ENCODE measurements around the gene FES. TPM values are rescaled to one million over a fixed set of nuclear protein-coding genes. Genes with fewer than 3 reads are reported as not detected.

The FES gene
- total and polyA plus RNA-seq, 2 of the 13 experiments (the other 11 are each of a cell fraction or from before 2014, with no cell fraction given): 4.0 to 9.5 TPM

DNA sequence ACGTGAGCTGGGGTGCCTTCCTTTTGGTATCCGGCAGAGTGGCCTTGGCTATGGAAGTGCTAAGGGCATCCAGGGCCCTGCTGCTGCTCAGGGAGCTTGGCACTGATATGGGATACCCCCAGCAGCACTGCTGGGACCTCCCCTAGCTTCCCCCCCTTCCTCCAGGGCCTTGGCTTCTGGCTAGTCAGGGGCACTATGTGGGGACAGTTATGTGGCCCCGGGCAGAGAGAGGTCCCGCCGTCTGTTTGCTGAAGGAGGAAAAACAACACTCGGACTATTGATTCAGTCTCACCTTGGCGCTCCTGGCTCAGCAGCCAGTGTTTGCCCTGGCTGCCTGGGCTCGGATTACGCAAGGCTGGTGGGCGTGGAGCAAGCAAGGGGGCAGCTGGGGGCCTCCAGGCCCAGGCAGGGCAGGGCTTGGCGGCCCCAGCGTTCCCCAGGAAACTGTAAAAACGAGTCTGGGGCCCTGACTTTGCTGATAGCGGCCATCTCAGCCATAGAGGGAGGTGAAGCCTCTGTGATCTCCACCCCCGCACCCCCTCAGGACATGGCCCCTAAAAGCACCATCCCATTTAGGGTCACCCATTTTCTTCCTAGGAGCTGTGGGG is 10.2 kb upstream of the FES start (continued):
- TF ChIP-seq, protein P1, sequence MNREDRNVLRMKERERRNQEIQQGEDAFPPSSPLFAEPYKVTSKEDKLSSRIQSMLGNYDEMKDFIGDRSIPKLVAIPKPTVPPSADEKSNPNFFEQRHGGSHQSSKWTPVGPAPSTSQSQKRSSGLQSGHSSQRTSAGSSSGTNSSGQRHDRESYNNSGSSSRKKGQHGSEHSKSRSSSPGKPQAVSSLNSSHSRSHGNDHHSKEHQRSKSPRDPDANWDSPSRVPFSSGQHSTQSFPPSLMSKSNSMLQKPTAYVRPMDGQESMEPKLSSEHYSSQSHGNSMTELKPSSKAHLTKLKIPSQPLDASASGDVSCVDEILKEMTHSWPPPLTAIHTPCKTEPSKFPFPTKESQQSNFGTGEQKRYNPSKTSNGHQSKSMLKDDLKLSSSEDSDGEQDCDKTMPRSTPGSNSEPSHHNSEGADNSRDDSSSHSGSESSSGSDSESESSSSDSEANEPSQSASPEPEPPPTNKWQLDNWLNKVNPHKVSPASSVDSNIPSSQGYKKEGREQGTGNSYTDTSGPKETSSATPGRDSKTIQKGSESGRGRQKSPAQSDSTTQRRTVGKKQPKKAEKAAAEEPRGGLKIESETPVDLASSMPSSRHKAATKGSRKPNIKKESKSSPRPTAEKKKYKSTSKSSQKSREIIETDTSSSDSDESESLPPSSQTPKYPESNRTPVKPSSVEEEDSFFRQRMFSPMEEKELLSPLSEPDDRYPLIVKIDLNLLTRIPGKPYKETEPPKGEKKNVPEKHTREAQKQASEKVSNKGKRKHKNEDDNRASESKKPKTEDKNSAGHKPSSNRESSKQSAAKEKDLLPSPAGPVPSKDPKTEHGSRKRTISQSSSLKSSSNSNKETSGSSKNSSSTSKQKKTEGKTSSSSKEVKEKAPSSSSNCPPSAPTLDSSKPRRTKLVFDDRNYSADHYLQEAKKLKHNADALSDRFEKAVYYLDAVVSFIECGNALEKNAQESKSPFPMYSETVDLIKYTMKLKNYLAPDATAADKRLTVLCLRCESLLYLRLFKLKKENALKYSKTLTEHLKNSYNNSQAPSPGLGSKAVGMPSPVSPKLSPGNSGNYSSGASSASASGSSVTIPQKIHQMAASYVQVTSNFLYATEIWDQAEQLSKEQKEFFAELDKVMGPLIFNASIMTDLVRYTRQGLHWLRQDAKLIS (CRISPR knock-in tag; IDR thresholded peaks at IDR 0.05): no peak
- TF ChIP-seq, protein P2, sequence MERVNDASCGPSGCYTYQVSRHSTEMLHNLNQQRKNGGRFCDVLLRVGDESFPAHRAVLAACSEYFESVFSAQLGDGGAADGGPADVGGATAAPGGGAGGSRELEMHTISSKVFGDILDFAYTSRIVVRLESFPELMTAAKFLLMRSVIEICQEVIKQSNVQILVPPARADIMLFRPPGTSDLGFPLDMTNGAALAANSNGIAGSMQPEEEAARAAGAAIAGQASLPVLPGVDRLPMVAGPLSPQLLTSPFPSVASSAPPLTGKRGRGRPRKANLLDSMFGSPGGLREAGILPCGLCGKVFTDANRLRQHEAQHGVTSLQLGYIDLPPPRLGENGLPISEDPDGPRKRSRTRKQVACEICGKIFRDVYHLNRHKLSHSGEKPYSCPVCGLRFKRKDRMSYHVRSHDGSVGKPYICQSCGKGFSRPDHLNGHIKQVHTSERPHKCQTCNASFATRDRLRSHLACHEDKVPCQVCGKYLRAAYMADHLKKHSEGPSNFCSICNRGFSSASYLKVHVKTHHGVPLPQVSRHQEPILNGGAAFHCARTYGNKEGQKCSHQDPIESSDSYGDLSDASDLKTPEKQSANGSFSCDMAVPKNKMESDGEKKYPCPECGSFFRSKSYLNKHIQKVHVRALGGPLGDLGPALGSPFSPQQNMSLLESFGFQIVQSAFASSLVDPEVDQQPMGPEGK (CRISPR knock-in tag; IDR thresholded peaks at IDR 0.05): peak; percentile 100
- TF ChIP-seq AKAP8 (CRISPR knock-in tag; IDR thresholded peaks at IDR 0.05): peak; percentile 93
- TF ChIP-seq SP4 (CRISPR knock-in tag; IDR thresholded peaks at IDR 0.05): peak; percentile 89
- TF ChIP-seq ZFP36L2 (CRISPR knock-in tag; IDR thresholded peaks at IDR 0.05): 0 out of 2 replicates have a peak, but pooled peaks have one; percentile 63
- no peak for TF ChIP-seq U2AF2 (IDR thresholded peaks at IDR 0.05; ENCODE audit: low read depth, low read length)
- TF ChIP-seq, protein P3, sequence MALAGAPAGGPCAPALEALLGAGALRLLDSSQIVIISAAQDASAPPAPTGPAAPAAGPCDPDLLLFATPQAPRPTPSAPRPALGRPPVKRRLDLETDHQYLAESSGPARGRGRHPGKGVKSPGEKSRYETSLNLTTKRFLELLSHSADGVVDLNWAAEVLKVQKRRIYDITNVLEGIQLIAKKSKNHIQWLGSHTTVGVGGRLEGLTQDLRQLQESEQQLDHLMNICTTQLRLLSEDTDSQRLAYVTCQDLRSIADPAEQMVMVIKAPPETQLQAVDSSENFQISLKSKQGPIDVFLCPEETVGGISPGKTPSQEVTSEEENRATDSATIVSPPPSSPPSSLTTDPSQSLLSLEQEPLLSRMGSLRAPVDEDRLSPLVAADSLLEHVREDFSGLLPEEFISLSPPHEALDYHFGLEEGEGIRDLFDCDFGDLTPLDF (CRISPR knock-in tag; IDR thresholded peaks at IDR 0.05): peak; percentile 47; the same call in 1 of the 2 replicates
- TF ChIP-seq LCORL (IDR thresholded peaks at IDR 0.05): no peak
- peak; percentile 99 for TF ChIP-seq LCORL (CRISPR knock-in tag; IDR thresholded peaks at IDR 0.05)
- no peak for TF ChIP-seq CENPX (CRISPR knock-in tag; IDR thresholded peaks at IDR 0.05)
- peak; percentile 94 for TF ChIP-seq SOX13 (IDR thresholded peaks at IDR 0.05)
- TF ChIP-seq SOX13 (CRISPR knock-in tag; conservative IDR thresholded peaks at IDR 0.05 in 1 of 2, IDR thresholded peaks at IDR 0.05 in 1 of 2): peak in 1 of 2 experiments; percentile 98; a peak in 2 of 4 replicates
- no peak for TF ChIP-seq CHD2 (IDR thresholded peaks at IDR 0.05; ENCODE audit: low read depth, low read length)
- TF ChIP-seq, protein P4, sequence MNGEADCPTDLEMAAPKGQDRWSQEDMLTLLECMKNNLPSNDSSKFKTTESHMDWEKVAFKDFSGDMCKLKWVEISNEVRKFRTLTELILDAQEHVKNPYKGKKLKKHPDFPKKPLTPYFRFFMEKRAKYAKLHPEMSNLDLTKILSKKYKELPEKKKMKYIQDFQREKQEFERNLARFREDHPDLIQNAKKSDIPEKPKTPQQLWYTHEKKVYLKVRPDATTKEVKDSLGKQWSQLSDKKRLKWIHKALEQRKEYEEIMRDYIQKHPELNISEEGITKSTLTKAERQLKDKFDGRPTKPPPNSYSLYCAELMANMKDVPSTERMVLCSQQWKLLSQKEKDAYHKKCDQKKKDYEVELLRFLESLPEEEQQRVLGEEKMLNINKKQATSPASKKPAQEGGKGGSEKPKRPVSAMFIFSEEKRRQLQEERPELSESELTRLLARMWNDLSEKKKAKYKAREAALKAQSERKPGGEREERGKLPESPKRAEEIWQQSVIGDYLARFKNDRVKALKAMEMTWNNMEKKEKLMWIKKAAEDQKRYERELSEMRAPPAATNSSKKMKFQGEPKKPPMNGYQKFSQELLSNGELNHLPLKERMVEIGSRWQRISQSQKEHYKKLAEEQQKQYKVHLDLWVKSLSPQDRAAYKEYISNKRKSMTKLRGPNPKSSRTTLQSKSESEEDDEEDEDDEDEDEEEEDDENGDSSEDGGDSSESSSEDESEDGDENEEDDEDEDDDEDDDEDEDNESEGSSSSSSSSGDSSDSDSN (CRISPR knock-in tag; IDR thresholded peaks at IDR 0.05): peak; percentile 96
- peak; percentile 92 for TF ChIP-seq FOSL2 (CRISPR knock-in tag; IDR thresholded peaks at IDR 0.05)
- peak; percentile 100 for TF ChIP-seq TBX2 (CRISPR knock-in tag; IDR thresholded peaks at IDR 0.05; ENCODE audit: borderline replicate concordance)
- TF ChIP-seq CREM (IDR thresholded peaks at IDR 0.05): peak; percentile 92
- TF ChIP-seq CREM (CRISPR knock-in tag; IDR thresholded peaks at IDR 0.05): no peak
- TF ChIP-seq ZNF816 (CRISPR knock-in tag; IDR thresholded peaks at IDR 0.05; ENCODE audit: borderline replicate concordance): peak; percentile 97
- TF ChIP-seq, protein P5, sequence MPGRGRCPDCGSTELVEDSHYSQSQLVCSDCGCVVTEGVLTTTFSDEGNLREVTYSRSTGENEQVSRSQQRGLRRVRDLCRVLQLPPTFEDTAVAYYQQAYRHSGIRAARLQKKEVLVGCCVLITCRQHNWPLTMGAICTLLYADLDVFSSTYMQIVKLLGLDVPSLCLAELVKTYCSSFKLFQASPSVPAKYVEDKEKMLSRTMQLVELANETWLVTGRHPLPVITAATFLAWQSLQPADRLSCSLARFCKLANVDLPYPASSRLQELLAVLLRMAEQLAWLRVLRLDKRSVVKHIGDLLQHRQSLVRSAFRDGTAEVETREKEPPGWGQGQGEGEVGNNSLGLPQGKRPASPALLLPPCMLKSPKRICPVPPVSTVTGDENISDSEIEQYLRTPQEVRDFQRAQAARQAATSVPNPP (CRISPR knock-in tag; IDR thresholded peaks at IDR 0.05): peak; percentile 71; the same call in 1 of the 2 replicates
- TF ChIP-seq HMG20B (CRISPR knock-in tag; conservative IDR thresholded peaks at IDR 0.05): peak; percentile 98

Data from HepG2 (cell line).